ENCODE data around the gene RAB3A. TPM values are rescaled to one million over a fixed set of nuclear protein-coding genes. Genes with fewer than 3 reads are reported as not detected.

Gene RAB3A
- total RNA-seq, 3 donors from 2014 or later (not counting 1 experiment from before 2014, with no cell fraction given): 5.2 to 7.8 (median 7.6) TPM

DNA sequence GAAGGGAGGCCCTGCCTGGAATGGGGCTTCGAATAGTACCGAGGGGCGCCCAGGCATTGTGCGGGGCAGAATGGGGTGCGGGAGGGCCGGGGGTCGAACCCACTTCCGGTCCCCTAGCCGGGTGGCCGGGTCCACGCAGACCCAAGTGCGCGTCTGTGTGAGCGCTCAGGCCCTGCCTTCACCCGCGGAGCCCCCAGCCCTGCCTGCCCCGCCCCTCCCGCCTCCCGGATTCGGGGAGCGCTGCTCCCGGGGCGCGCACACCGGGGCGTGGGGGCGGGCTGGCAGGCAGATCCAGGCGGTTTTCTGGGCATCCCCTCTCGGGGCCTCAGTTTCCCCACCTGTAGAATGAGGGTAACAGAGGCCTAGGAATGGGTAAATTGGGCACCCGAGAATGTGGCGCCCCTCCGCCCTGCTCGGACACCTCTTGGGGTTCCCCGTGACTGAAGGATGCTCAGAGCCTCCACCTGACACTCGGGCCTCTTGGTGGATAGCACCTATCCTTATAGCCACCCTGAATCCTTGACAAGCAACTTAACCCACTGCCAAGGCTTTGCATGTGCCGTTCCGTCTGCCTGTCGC, 50.2 kb downstream of the RAB3A start:
- no peaks in the 10 kb centered on the region for H3K9me3 ChIP-seq (ENCODE audit: control insufficient read depth, insufficient read depth, low read length)
- Mint-ChIP-seq H3K9me3 (no peaks in the 10 kb centered on the region), H3K4me1 (peaks cover 34 to 56% of the 10 kb centered on the region in 2 donors), H3K27me3 (ENCODE audit: low read depth in 2 of 2) (peaks cover 0 to 2% of the 10 kb centered on the region in 2 donors), H3K4me3 (peak overlapping the region; percentile 95), H3K36me3 (no peaks in the 10 kb centered on the region), H3K27ac (peak overlapping the region; percentile 68 to 92)
- peaks cover 8% of the 10 kb centered on the region for H3K36me3 ChIP-seq (ENCODE audit: control insufficient read depth, insufficient read depth, low read length)
- intact Hi-C loops (cut with micrococcal nuclease): loop anchor here (1.0 to 2.0 kb wide), 3 partner anchors 35 to 65 kb away; partner anchors contain the start of gene MPV17L2
- H3K4me3 ChIP-seq (ENCODE audit: low read length): peak overlapping the region; percentile 64
- ATAC-seq (no peak), DNase-seq (peak in 1 of 2 donors; percentile 52)
- H3K27ac ChIP-seq (ENCODE audit: low read length): peak overlapping the region; percentile 21
- H3K27me3 ChIP-seq (ENCODE audit: control insufficient read depth, insufficient read depth, low read length): no peaks in the 10 kb centered on the region
- peaks cover 49% of the 10 kb centered on the region for H3K4me1 ChIP-seq (ENCODE audit: control insufficient read depth, insufficient read depth, low read length)
- TF ChIP-seq, protein P1, sequence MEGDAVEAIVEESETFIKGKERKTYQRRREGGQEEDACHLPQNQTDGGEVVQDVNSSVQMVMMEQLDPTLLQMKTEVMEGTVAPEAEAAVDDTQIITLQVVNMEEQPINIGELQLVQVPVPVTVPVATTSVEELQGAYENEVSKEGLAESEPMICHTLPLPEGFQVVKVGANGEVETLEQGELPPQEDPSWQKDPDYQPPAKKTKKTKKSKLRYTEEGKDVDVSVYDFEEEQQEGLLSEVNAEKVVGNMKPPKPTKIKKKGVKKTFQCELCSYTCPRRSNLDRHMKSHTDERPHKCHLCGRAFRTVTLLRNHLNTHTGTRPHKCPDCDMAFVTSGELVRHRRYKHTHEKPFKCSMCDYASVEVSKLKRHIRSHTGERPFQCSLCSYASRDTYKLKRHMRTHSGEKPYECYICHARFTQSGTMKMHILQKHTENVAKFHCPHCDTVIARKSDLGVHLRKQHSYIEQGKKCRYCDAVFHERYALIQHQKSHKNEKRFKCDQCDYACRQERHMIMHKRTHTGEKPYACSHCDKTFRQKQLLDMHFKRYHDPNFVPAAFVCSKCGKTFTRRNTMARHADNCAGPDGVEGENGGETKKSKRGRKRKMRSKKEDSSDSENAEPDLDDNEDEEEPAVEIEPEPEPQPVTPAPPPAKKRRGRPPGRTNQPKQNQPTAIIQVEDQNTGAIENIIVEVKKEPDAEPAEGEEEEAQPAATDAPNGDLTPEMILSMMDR (IDR thresholded peaks at IDR 0.05): no peak
- 6% methylated on average over 38 of the region's 38 CpGs for WGBS (ENCODE audit: insufficient coverage)

DNA sequence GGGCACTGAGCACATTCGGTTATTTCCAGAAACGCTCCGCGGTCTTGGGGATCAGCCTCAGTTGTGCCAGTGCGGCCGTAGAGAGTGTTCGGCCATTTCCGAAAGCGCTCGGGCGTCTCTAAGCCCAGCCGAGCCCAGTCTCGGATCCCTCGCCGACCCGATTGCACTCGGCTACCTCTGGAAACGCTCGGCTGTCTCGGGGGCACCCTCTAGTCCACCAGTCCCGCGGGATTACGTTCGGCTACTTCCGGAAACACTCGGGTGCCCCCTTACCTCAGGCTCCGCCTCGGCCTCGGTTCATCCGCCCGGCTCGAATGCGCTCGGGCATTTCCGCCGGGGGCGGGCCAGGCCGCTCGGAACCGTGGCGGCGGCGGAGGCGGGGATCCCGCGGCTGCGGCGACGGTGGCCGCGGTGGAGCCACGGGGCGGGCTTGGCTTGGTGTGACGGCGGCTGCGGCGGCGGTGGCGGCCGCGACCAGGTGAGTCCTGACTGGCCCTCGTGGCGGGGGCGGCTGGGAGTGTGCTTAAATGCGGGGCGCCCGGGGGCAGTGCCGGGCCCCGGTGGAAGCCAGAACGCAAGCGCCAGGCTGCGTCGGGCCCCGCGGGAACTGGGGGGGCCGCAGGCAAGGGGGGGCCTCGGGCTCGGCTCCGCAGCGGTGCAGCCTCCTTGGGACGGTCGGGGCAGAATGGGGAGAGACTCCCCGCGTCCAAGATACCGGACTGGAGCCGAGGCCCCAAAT, 50.9 kb downstream of the RAB3A start, which contains the start of gene PIK3R2:
Gene PIK3R2, plus strand, starts transcription at position 347 of the 739 bp plus-strand sequence. CDS start 2,717 bp downstream, outside the sequence.
- Histone ChIP-seq H3K27ac (ENCODE audit: low read length) (peak within 1 kb of the TSS; percentile 91), H3K9me3 (ENCODE audit: control insufficient read depth, insufficient read depth, low read length) (no peaks in the 10 kb centered on the region), H3K4me3 (ENCODE audit: low read length) (peak within 1 kb of the TSS; percentile 69), H3K36me3 (ENCODE audit: control insufficient read depth, insufficient read depth, low read length) (peaks cover 8% of the 10 kb centered on the region), H3K27me3 (ENCODE audit: control insufficient read depth, insufficient read depth, low read length) (no peaks in the 10 kb centered on the region), H3K4me1 (ENCODE audit: control insufficient read depth, insufficient read depth, low read length) (peaks cover 55% of the 10 kb centered on the region)
- intact Hi-C loops (cut with micrococcal nuclease): loop anchor here (1.0 to 2.0 kb wide), 5 partner anchors 34 to 217 kb away; partner anchors contain the start of gene MPV17L2
- H3K27ac Mint-ChIP-seq: peak within 1 kb of the TSS; percentile 92 to 97
- no peaks in the 10 kb centered on the region for H3K36me3 Mint-ChIP-seq
- TF ChIP-seq, protein P1 (IDR thresholded peaks at IDR 0.05): no peak
- peaks cover 0 to 2% of the 10 kb centered on the region in 2 donors for H3K27me3 Mint-ChIP-seq (ENCODE audit: low read depth in 2 of 2)
- peaks cover 40 to 63% of the 10 kb centered on the region in 2 donors for H3K4me1 Mint-ChIP-seq
- DNase-seq (peak; percentile 100), ATAC-seq (peak; percentile 80 to 92 (median 83))
- H3K9me3 Mint-ChIP-seq: no peaks in the 10 kb centered on the region
- under 1% methylated on average over 86 of the region's 86 CpGs for WGBS (ENCODE audit: insufficient coverage)
- peak within 1 kb of the TSS; percentile 95 for H3K4me3 Mint-ChIP-seq

DNA sequence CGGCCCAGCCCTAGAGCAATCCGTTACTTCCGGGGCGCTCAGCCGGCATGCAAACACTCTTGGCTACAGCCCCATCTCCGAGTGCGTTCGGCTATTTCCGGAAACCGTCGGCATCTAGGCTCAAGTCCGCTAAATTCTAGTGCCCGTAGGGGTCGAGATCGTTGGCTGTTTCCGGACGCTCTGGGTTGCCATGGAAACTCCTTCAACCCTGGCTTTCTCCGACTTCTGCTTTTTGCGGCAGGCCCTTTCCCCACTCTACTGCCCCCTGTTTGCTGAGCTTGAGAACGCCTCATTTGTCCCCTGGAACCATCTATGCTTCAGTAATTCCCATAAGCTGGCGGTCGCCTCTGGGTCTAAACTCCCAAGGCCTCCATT, 51.4 kb downstream of the RAB3A start:
- intact Hi-C loops (cut with micrococcal nuclease): loop anchor here (1.0 to 2.0 kb wide), 4 partner anchors 34 to 216 kb away; no protein-coding TSS in a partner anchor
- Histone ChIP-seq H3K27ac (ENCODE audit: low read length) (peak overlapping the region; percentile 91), H3K27me3 (ENCODE audit: control insufficient read depth, insufficient read depth, low read length) (no peaks in the 10 kb centered on the region), H3K4me1 (ENCODE audit: control insufficient read depth, insufficient read depth, low read length) (peaks cover 61% of the 10 kb centered on the region), H3K4me3 (ENCODE audit: low read length) (peak overlapping the region; percentile 69), H3K9me3 (ENCODE audit: control insufficient read depth, insufficient read depth, low read length) (no peaks in the 10 kb centered on the region), H3K36me3 (ENCODE audit: control insufficient read depth, insufficient read depth, low read length) (peaks cover 12% of the 10 kb centered on the region)
- WGBS (ENCODE audit: insufficient coverage): under 1% methylated on average over 22 of the region's 22 CpGs
- Mint-ChIP-seq H3K9me3 (no peaks in the 10 kb centered on the region), H3K27me3 (ENCODE audit: low read depth in 2 of 2) (peaks cover 0 to 2% of the 10 kb centered on the region in 2 donors), H3K4me1 (peaks cover 41 to 69% of the 10 kb centered on the region in 2 donors), H3K27ac (peak overlapping the region; percentile 89 to 97), H3K4me3 (peak overlapping the region; percentile 95), H3K36me3 (no peaks in the 10 kb centered on the region)
- peak; percentile 99 to 100 for DNase-seq
- ATAC-seq: peak; percentile 65 to 82 (median 67)
- TF ChIP-seq, protein P1 (IDR thresholded peaks at IDR 0.05): peak; percentile 79
